K562 (cell line): Measurements from ENCODE around the gene PRLH. TPM values are rescaled to one million over a fixed set of nuclear protein-coding genes. Genes with fewer than 3 reads are reported as not detected.

ENCODE experiments used
- ATAC-seq: fragments of 200-7000 bp; cut with Tn5 transposase; 3 replicates; pipeline ENCODE4 v1.9.1; 2020; ENCODE audit warnings: moderate library complexity
- BruUV-seq: library from RNA; stranded (reverse); fragments of 400-500 nt; replicated peaks from 2 replicates; lab custom pipeline; 2021; lab: Mats Ljungman, UMichigan
- CTCF ChIA-PET: fragments of 300-600 bp; formaldehyde crosslinking; extraction: SDS; loops from one replicate; lab custom pipeline; 2021; ENCODE audit warnings: low intra/inter-chr PET ratio; lab: Yijun Ruan, JAX
- POLR2A ChIA-PET: fragments of 300-600, 350-650 bp; sonication (Branson Sonifier 250); formaldehyde crosslinking; extraction: SDS; loops from one replicate; lab custom pipeline; 2021; ENCODE audit warnings: antibody characterized with exemption, inconsistent platforms; lab: Yijun Ruan, JAX
- DNase-seq, 4 experiments: peaks; one replicate each; pipeline versions ENCODE4 v3.0.0 to v3.0.0-alpha.2; 2011 to 2018; ENCODE audit warnings: low spot score in 3 of 4, mixed read lengths in 3 of 4; ENCODE audit errors: extremely low read depth in 1 of 4
- FAIRE-seq: peaks from 2 replicates; lab custom pipeline; 2011; peaks lifted over from hg19 to GRCh38; lab: Jason Lieb, UNC
- H2AFZ ChIP-seq: 2 replicates; pipeline ENCODE4 v1.6.0; 2011; ENCODE audit warnings: low read depth, low read length, control low read depth, inconsistent platforms
- H3K27ac ChIP-seq: fragments of 200-600 bp; 3 replicates; pipeline ENCODE4 v1.8.0; 2011; ENCODE audit warnings: low read depth, mild to moderate bottlenecking, control low read depth, inconsistent platforms, low read length, moderate library complexity, mixed read lengths; ENCODE audit errors: extremely low read depth
- H3K27me3 ChIP-seq, 2 experiments: fragments of 300-600 bp in 1 of 2; 2 replicates in 1 of 2; 3 replicates in 1 of 2; pipeline versions ENCODE4 v1.6.0 to v1.8.0; 2011; ENCODE audit warnings: inconsistent platforms in 2 of 2, low read length in 2 of 2, mild to moderate bottlenecking in 1 of 2, mixed read lengths in 1 of 2, moderate library complexity in 1 of 2; ENCODE audit not compliant: control insufficient read depth in 2 of 2, insufficient read depth in 2 of 2
- H3K36me3 ChIP-seq: fragments of 300-600 bp; 3 replicates; pipeline ENCODE4 v1.8.0; 2011; ENCODE audit warnings: mild to moderate bottlenecking, low read length, inconsistent platforms; ENCODE audit not compliant: control insufficient read depth, insufficient read depth
- H3K4me1 ChIP-seq, 2 experiments: fragments of 200-600 bp in 1 of 2; replicated peaks in 1 of 2; 2 replicates in 1 of 2; 3 replicates in 1 of 2; pipeline versions ENCODE4 v1.5.1 to v1.8.0; 2011; ENCODE audit warnings: inconsistent platforms in 2 of 2, low read length in 2 of 2, mild to moderate bottlenecking in 1 of 2, mixed read lengths in 1 of 2, moderate library complexity in 1 of 2; ENCODE audit not compliant: control insufficient read depth in 2 of 2, insufficient read depth in 2 of 2
- H3K4me2 ChIP-seq: 2 replicates; pipeline ENCODE4 v1.6.1; 2011; ENCODE audit warnings: low read length, control low read depth, inconsistent platforms, mixed read lengths; ENCODE audit not compliant: insufficient read depth
- H3K4me3 ChIP-seq: fragments of 200-600 bp; sonication (generic), shearing (Covaris generic); 2 replicates; pipeline ENCODE4 v1.5.1; 2016; ENCODE audit warnings: control low read depth, inconsistent platforms
- H3K79me2 ChIP-seq: fragments of 200-600 bp; 3 replicates; pipeline ENCODE4 v1.8.0; 2011; ENCODE audit warnings: low read length, inconsistent platforms; ENCODE audit not compliant: control insufficient read depth, insufficient read depth
- H3K9ac ChIP-seq, 2 experiments: 2 replicates each; pipeline versions ENCODE4 v1.6.0 to v1.6.1; 2011; ENCODE audit warnings: low read depth in 2 of 2, low read length in 2 of 2, control low read depth in 1 of 2, inconsistent platforms in 1 of 2, mild to moderate bottlenecking in 1 of 2, mixed read lengths in 1 of 2; ENCODE audit not compliant: insufficient read depth in 1 of 2
- H3K9me1 ChIP-seq: one replicate; pipeline ENCODE4 v1.6.0; 2011; ENCODE audit warnings: inconsistent platforms, mild to moderate bottlenecking, low read length, moderate library complexity; ENCODE audit not compliant: control insufficient read depth, insufficient read depth
- H3K9me3 ChIP-seq: replicated peaks from 2 replicates; pipeline ENCODE4 v1.5.1; 2011; ENCODE audit warnings: low read depth, low read length, inconsistent platforms; ENCODE audit not compliant: control insufficient read depth, insufficient read depth
- H4K20me1 ChIP-seq: replicated peaks from 2 replicates; pipeline ENCODE4 v1.6.1; 2011; ENCODE audit warnings: low read length, inconsistent platforms, mixed read lengths; ENCODE audit not compliant: control insufficient read depth, insufficient read depth
- NCOA1 ChIP-seq: fragments of 450-650 bp; IDR thresholded peaks from 2 replicates; pipeline ENCODE4 v1.6.1; 2016; ENCODE audit warnings: low read depth
- NRF1 ChIP-seq, 2 experiments: fragments of 450-650 bp; IDR thresholded peaks in 1 of 2; conservative IDR thresholded peaks in 1 of 2; 2 replicates each; pipeline ENCODE4 v1.6.1; 2014; ENCODE audit warnings: mild to moderate bottlenecking in 2 of 2
- POLR2B ChIP-seq: fragments of 450-650 bp; IDR thresholded peaks from 2 replicates; pipeline ENCODE4 v1.6.1; 2018; ENCODE audit warnings: low read depth; ENCODE audit not compliant: partially characterized antibody
- SPI1 ChIP-seq: IDR thresholded peaks from 2 replicates; pipeline ENCODE4 v1.6.1; 2011; ENCODE audit warnings: low read depth, low read length, control low read depth, borderline replicate concordance
- WGBS: fragments of 100-300 bp; shearing (Covaris generic); methylation state at CpG from one replicate; pipeline ENCODE4 v1.1.6; 2016; ENCODE audit warnings: low coverage, mixed read lengths; ENCODE audit not compliant: insufficient coverage; ENCODE audit errors: missing lambda C conversion rate; 5-methylcytosine and 5-hydroxymethylcytosine counted together
- in situ Hi-C: fragments of 300-500 bp; cut with MboI; formaldehyde crosslinking; loops from 4 replicates; pipeline ENCODE4 v1.15.0; 2018; ENCODE audit warnings: inconsistent platforms, mixed read lengths
- intact Hi-C: fragments of 100-400 bp; cut with micrococcal nuclease; formaldehyde crosslinking; loops from 2 replicates; pipeline ENCODE4 v1.14.2; 2022
- polyA plus RNA-seq, 8 experiments: library from polyadenylated mRNA; depleted of rRNA in 4 of 8; stranded (reverse) in 5 of 8; unstranded in 3 of 8; fragments of >200 nt; fragmentation: Nextera tagmentation in 2 of 8; fragmentation: Illumina TruSeq in 1 of 8; extraction: Ambion mirVana in 2 of 8; extraction: Trizol in 1 of 8; gene quantifications; 2 replicates each; pipeline versions ENCODE4 v1.2.1 to v1.2.3, GENCODE V29; 2011 to 2014; ENCODE audit warnings: inconsistent platforms in 1 of 8, missing spikeins in 1 of 8
- total RNA-seq, 7 experiments: library from RNA; depleted of rRNA in 6 of 7; stranded (reverse); fragments of >200 nt in 6 of 7; fragmentation: Illumina TruSeq in 2 of 7; extraction: Trizol in 2 of 7; gene quantifications; 2 replicates each; pipeline versions ENCODE4 v1.2.1 to v1.2.3, GENCODE V29; 2011 to 2021; ENCODE audit warnings: low replicate concordance in 1 of 7

PRLH gene
- total and polyA plus RNA-seq, 9 of the 15 experiments (the other 6 are each of a cell fraction or from before 2014, with no cell fraction given): not detected

DNA sequence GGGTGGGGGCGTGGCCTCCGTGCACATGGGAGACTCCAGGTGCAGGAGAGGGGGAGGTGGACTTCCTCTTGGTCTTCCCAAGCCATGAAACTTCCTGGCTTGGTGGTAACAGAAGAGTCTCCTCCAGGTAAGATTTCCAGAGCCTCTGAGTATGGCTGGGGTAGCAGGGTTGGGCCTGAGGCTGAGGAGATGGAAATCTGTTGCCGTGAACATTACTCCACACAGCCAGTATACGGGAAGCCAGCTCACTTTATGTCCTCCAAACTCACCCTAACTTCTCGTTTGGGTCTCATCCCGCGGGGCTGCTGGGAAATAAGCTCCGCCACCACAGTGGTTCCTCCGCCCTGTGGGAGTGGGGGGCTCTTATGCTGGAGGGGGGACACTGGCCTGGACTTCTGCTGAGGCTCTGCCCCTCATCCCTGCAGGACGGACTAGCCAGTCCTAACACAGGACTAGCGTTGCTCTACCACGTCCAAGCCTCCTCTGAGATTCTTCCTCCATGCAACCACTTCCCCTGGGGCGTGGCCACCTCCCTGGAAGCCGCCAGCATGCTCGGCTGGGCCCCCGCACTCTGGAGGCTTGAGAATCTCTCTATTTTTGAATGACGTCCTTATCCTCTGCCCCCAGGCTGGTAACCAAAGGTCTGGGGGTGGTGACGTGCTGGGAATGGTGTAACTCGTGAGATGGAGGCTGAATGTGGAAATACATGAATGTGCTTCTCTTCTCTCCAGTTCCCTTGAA lies 24.9 kb downstream of the PRLH start:
- H3K9me1 ChIP-seq: no peaks in the 10 kb centered on the region
- H3K4me1 ChIP-seq: peaks cover 0 to 1% of the 10 kb centered on the region in 2 experiments; a peak in 1 of 5 replicates
- POLR2A ChIA-PET: no interaction called here
- BruUV-seq: no TSS peak
- in situ Hi-C loops: no loop called here
- H3K4me3 ChIP-seq: no peak overlapping the region
- H3K27ac ChIP-seq: no peak overlapping the region
- WGBS: 0% methylated on average over 11 of the region's 19 CpGs
- no peak overlapping the region for H3K9ac ChIP-seq
- H3K36me3 ChIP-seq: no peaks in the 10 kb centered on the region
- H3K9me3 ChIP-seq: no peaks in the 10 kb centered on the region
- H3K27me3 ChIP-seq: peaks cover 13 to 55% of the 10 kb centered on the region in 2 experiments; a peak in 3 of 5 replicates
- DNase-seq (peak in 2 of 4 experiments; percentile 12 to 17), FAIRE-seq (no peak), ATAC-seq (peak; percentile 58; the same call in 2 of the 3 replicates)
- no peaks in the 10 kb centered on the region for H3K79me2 ChIP-seq
- no peak overlapping the region for H3K4me2 ChIP-seq
- 0 out of 2 replicates have a peak overlapping the region, but pooled peaks have one; percentile 9 for H2AFZ ChIP-seq
- H4K20me1 ChIP-seq: peaks cover 6% of the 10 kb centered on the region; the same call in 1 of the 2 replicates
- 0 out of 2 replicates have a peak, but pooled peaks have one; percentile 14 for TF ChIP-seq SPI1
- no peak for TF ChIP-seq POLR2B
- intact Hi-C loops: no loop called here
- CTCF ChIA-PET: no interaction called here

DNA sequence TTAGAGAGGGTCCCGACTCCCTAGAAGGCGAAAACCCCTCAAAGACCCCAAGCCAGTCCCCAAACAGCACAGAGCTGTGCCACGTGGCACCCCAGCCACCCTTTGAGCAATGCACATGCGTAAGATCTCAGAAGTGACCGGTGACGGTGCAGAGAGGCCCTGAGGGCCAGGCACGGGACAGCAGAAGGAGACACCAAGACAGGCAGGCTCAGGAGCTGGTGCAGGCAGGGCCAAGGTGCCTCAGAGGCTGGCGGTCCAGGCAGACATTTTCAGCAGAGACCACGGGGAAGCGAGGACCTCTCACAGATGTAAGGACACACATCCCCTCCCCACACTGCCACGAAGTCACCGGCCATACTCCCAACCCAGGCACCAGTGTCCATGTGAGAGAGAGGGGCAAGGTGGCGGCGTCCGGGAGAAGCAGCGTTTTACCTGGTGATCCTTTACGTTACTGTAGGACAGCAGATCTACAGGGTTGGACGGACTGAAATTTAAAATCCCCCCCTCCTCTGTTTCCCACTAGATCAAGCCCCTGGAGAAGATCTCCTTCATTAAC lies 26.1 kb downstream of the PRLH start:
- in situ Hi-C loops: no loop called here
- peak in 1 of 2 experiments; percentile 32; a peak in 1 of 4 replicates for TF ChIP-seq NRF1 (conservative IDR thresholded peaks at IDR 0.05 in 1 of 2, IDR thresholded peaks at IDR 0.05 in 1 of 2)
- TF ChIP-seq NCOA1: no peak
- no peak overlapping the region for H3K4me3 ChIP-seq

More for the DNA sequence above, 26.1 kb downstream of the PRLH start:
- intact Hi-C loops: no loop called here
- DNase-seq (no peak), ATAC-seq (no peak), FAIRE-seq (no peak)
- peaks cover 6% of the 10 kb centered on the region; the same call in 1 of the 2 replicates for H4K20me1 ChIP-seq
- peaks cover 13 to 63% of the 10 kb centered on the region in 2 experiments; a peak in 3 of 5 replicates for H3K27me3 ChIP-seq
- peaks cover 0 to 4% of the 10 kb centered on the region in 2 experiments; a peak in 1 of 5 replicates for H3K4me1 ChIP-seq
- no peaks in the 10 kb centered on the region for H3K36me3 ChIP-seq
- H3K27ac ChIP-seq: no peak overlapping the region
- no peaks in the 10 kb centered on the region for H3K79me2 ChIP-seq
- H3K4me2 ChIP-seq: no peak overlapping the region
- H3K9me1 ChIP-seq: no peaks in the 10 kb centered on the region
- BruUV-seq: no TSS peak
- H2AFZ ChIP-seq: no peak overlapping the region
- no peaks in the 10 kb centered on the region for H3K9me3 ChIP-seq
- POLR2A ChIA-PET: no interaction called here
- no peak overlapping the region for H3K9ac ChIP-seq
- 4% methylated on average over 14 of the region's 18 CpGs for WGBS
- CTCF ChIA-PET: no interaction called here
